AG09309 (cell line): Measurements from ENCODE around the gene SLC22A1.

Experiments
- DNase-seq: peaks from one replicate; pipeline ENCODE4 v3.0.0-alpha.2; 2010; ENCODE audit warnings: low read depth
- H3K4me3 ChIP-seq: 2 replicates; pipeline ENCODE4 v1.5.1; 2011; ENCODE audit warnings: mild to moderate bottlenecking, low read depth, low read length, moderate library complexity; ENCODE audit not compliant: control insufficient read depth
- TF ChIP-seq, protein P1 (sequence below): IDR thresholded peaks from 2 replicates; pipeline ENCODE4 v1.5.1; 2011; ENCODE audit warnings: mild to moderate bottlenecking, low read depth, low read length, inconsistent platforms; ENCODE audit not compliant: insufficient read depth, control insufficient read depth; ENCODE audit errors: missing control alignments

SLC22A1 gene

DNA sequence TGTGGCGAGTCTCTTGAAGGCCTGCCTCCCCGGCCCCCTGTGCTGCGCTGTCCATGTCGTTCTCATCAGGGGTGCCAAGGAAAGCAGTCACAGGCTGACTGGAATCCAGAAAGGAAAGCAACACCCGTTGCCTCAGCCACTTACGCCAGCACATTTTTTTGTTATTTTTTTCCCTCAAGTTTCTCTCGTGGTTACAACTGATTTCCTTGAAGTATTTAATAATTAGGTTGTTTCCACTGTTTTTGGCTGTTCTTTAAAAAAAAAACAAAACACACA lies 17.9 kb upstream of the SLC22A1 start:
- no peak for DNase-seq

DNA sequence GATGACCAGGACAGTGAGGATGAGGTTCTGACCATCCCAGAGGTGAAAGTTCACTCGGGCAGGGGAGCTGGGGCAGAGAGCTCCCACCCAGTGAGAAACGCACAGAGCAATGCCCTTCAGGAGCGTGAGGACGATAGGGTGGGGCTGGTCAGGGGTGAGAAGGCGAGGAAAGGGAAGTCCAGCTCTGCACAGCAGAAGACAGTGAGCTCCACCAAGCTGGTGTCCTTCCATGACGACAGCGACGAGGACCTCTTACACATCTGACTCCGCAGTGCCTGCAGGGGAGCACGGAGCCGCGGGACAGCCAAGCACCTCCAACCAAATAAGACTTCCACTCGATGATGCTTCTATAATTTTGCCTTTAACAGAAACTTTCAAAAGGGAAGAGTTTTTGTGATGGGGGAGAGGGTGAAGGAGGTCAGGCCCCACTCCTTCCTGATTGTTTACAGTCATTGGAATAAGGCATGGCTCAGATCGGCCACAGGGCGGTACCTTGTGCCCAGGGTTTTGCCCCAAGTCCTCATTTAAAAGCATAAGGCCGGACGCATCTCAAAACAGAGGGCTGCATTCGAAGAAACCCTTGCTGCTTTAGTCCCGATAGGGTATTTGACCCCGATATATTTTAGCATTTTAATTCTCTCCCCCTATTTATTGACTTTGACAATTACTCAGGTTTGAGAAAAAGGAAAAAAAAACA lies 16.6 kb upstream of the SLC22A1 start:
- no peak overlapping the region for H3K4me3 ChIP-seq
- no peak for DNase-seq
- TF ChIP-seq, protein P1, sequence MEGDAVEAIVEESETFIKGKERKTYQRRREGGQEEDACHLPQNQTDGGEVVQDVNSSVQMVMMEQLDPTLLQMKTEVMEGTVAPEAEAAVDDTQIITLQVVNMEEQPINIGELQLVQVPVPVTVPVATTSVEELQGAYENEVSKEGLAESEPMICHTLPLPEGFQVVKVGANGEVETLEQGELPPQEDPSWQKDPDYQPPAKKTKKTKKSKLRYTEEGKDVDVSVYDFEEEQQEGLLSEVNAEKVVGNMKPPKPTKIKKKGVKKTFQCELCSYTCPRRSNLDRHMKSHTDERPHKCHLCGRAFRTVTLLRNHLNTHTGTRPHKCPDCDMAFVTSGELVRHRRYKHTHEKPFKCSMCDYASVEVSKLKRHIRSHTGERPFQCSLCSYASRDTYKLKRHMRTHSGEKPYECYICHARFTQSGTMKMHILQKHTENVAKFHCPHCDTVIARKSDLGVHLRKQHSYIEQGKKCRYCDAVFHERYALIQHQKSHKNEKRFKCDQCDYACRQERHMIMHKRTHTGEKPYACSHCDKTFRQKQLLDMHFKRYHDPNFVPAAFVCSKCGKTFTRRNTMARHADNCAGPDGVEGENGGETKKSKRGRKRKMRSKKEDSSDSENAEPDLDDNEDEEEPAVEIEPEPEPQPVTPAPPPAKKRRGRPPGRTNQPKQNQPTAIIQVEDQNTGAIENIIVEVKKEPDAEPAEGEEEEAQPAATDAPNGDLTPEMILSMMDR: no peak

More for the DNA sequence above, 17.9 kb upstream of the SLC22A1 start:
- no peak overlapping the region for H3K4me3 ChIP-seq
- TF ChIP-seq, protein P1: no peak

DNA sequence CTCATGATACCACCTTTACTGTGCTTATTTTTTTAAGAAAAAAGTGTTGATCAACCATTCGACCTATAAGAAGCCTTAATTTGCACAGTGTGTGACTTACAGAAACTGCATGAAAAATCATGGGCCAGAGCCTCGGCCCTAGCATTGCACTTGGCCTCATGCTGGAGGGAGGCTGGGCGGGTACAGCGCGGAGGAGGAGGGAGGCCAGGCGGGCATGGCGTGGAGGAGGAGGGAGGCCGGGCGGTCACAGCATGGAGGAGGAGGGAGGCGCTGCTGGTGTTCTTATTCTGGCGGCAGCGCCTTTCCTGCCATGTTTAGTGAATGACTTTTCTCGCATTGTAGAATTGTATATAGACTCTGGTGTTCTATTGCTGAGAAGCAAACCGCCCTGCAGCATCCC lies 15.6 kb upstream of the SLC22A1 start:
- TF ChIP-seq, protein P1: no peak
- no peak overlapping the region for H3K4me3 ChIP-seq
- DNase-seq: no peak

DNA sequence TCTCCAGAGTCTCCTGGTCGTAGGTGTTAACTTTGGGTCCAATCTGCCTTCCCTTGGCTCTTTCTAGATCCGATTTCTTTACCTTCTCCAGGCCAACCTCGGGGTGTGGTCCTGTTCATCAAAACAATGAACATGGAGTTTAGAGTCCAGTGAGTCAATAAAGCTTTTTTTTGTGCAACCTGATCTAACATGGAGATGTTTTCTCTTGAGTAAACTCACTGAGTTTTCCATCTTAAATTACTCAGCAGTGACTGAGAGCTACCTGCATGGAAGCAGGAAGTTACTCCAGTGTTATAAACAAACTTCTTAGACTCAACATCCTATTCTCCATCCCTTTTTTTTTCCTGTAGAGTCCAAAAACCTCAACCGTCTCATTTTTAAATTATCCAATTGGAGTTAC lies 14.9 kb upstream of the SLC22A1 start:
- TF ChIP-seq, protein P1: no peak
- no peak for DNase-seq
- H3K4me3 ChIP-seq: no peak overlapping the region

DNA sequence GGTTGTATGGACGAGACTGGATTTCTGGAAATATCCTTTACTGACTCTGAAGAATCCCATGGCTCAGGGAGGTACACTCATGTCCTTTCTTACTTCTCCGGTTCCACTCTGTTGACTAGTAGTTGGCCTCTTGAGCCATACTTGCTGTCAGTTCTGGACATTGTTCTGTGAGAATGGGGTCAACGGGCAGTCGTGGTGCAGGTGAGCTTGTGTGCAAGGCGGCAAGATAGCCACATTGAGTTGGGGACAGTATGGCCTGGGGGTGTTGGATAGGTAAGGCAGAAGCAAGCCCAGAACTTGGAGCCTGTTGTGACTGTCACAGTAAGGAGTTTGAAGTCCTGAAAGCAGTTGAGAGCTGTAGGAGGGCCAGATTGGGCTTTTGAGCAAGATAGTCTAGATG lies 13.5 kb upstream of the SLC22A1 start:
- no peak overlapping the region for H3K4me3 ChIP-seq
- TF ChIP-seq, protein P1: no peak
- DNase-seq: no peak

DNA sequence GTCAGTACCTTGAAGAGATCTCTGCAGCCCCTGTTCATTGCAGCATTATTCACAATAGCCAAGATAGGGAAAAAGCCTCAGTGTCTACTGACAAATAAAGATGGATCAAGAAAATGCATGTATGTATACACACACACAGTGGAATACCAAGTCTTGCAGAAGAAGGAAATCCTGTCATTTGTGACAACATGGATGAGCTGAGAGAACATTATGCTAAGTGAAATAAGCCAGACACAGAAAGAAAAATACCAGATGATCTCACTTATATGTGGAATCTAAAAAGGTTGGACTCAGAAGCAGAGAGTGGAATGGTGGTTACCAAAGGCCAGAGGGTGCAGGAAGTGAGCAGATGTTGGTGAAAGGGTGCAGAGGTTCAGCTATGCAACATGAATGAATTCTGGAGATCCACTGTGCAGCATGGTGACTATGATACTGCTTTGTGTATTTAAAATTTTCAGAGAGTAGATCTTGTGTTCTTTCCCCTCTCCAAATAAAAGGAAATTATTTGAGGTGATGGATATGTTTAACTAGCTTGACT lies 11.0 kb upstream of the SLC22A1 start:
- TF ChIP-seq, protein P1: no peak
- H3K4me3 ChIP-seq: no peak overlapping the region
- DNase-seq: no peak
